Effector memory CD8-positive, alpha-beta T cell (primary cell): ENCODE results near the gene ETV7.

Source experiments
- ATAC-seq: fragments of 150-1000 bp; cut with Tn5 transposase; replicated peaks from 2 replicates; pipeline ENCODE4 v1.10.0; 2021; ENCODE audit warnings: mild to moderate bottlenecking, moderate library complexity
- DNase-seq, 3 experiments: peaks; one replicate each; pipeline ENCODE4 v3.0.0; 2021
- H3K27ac Mint-ChIP-seq, 2 donors: one replicate each; pipeline ENCODE4 v1.8.0; 2022; ENCODE audit warnings: mild to moderate bottlenecking in 2 of 2, mixed read lengths in 2 of 2, moderate library complexity in 2 of 2
- H3K27me3 Mint-ChIP-seq, 2 donors: one replicate each; pipeline ENCODE4 v1.8.0; 2022; ENCODE audit warnings: mixed read lengths in 2 of 2
- H3K36me3 Mint-ChIP-seq: one replicate; pipeline ENCODE4 v1.8.0; 2022; ENCODE audit warnings: mild to moderate bottlenecking, moderate library complexity, mixed read lengths; ENCODE audit not compliant: insufficient read depth
- H3K4me1 Mint-ChIP-seq, 2 donors: one replicate each; pipeline ENCODE4 v1.8.0; 2022; ENCODE audit warnings: low read depth in 2 of 2, mixed read lengths in 2 of 2
- H3K4me3 Mint-ChIP-seq, 2 donors: one replicate each; pipeline ENCODE4 v1.8.0; 2022; ENCODE audit warnings: mild to moderate bottlenecking in 2 of 2, mixed read lengths in 2 of 2, moderate library complexity in 2 of 2
- H3K9me3 Mint-ChIP-seq, 2 donors: one replicate each; pipeline ENCODE4 v1.8.0; 2022; ENCODE audit warnings: mixed read lengths in 2 of 2

Gene ETV7

GRCh38 chr6:36327226-36327918 is 60.1 kb downstream of the ETV7 start:
- H3K27ac Mint-ChIP-seq, result no peak overlapping the region
- H3K9me3 Mint-ChIP-seq, result no peaks in the 10 kb centered on the region
- H3K4me1 Mint-ChIP-seq, result no peaks in the 10 kb centered on the region
- no peaks in the 10 kb centered on the region for H3K36me3 Mint-ChIP-seq
- DNase-seq (no peak), ATAC-seq (no peak)
- H3K27me3 Mint-ChIP-seq, result peaks cover 12 to 32% of the 10 kb centered on the region in 2 donors
- H3K4me3 Mint-ChIP-seq, result no peak overlapping the region

GRCh38 chr6:36326356-36326995 is 61.0 kb downstream of the ETV7 start:
- H3K9me3 Mint-ChIP-seq, result no peaks in the 10 kb centered on the region
- ATAC-seq (no peak), DNase-seq (no peak)
- H3K4me3 Mint-ChIP-seq, result no peak overlapping the region
- no peak overlapping the region for H3K27ac Mint-ChIP-seq
- H3K36me3 Mint-ChIP-seq, result no peaks in the 10 kb centered on the region
- peaks cover 5 to 23% of the 10 kb centered on the region in 2 donors for H3K27me3 Mint-ChIP-seq
- H3K4me1 Mint-ChIP-seq, result no peaks in the 10 kb centered on the region

GRCh38 chr6:36324715-36325114 is 62.8 kb downstream of the ETV7 start:
- no peak overlapping the region for H3K4me3 Mint-ChIP-seq
- H3K9me3 Mint-ChIP-seq, result no peaks in the 10 kb centered on the region
- H3K4me1 Mint-ChIP-seq, result no peaks in the 10 kb centered on the region
- H3K36me3 Mint-ChIP-seq, result no peaks in the 10 kb centered on the region
- no peak overlapping the region for H3K27ac Mint-ChIP-seq
- ATAC-seq (no peak), DNase-seq (no peak)
- peaks cover 5 to 20% of the 10 kb centered on the region in 2 donors for H3K27me3 Mint-ChIP-seq

- H3K36me3 Mint-ChIP-seq, result no peaks in the 10 kb centered on the region
- DNase-seq, result no peak
- H3K27me3 Mint-ChIP-seq, result peaks cover under 1 to 15% of the 10 kb centered on the region in 2 donors
- H3K4me1 Mint-ChIP-seq, result no peaks in the 10 kb centered on the region
- H3K4me3 Mint-ChIP-seq, result no peak overlapping the region
- no peak overlapping the region for H3K27ac Mint-ChIP-seq
- no peak for ATAC-seq
- no peaks in the 10 kb centered on the region for H3K9me3 Mint-ChIP-seq
Measured at GRCh38 chr6:36324191-36324590, 63.3 kb downstream of the ETV7 start.

DNA sequence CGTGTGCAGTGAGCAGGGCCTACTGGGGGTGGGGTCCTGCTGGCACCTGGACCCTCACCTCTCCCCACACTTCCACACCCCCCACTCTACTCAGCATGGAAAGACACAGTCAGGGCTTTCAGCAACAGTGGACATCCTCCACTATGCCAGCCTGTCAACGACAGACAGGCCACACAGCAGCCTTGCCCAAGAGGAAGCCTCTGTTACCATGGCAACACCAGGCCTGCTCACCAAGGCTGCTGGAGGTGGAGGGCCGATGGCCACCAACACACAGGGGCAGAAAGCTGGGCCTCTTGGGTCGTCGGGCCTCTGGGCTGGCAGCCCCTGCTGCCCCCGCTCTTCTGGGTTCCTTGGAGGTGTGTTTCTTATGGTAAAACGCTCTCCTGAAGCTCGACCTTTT is 64.4 kb downstream of the ETV7 start:
- no peaks in the 10 kb centered on the region for H3K36me3 Mint-ChIP-seq
- no peaks in the 10 kb centered on the region for H3K9me3 Mint-ChIP-seq
- H3K4me1 Mint-ChIP-seq, result no peaks in the 10 kb centered on the region
- peak overlapping the region in 1 of 2 donors; percentile 17 for H3K27ac Mint-ChIP-seq
- H3K27me3 Mint-ChIP-seq, result peaks cover 0 to 6% of the 10 kb centered on the region in 2 donors
- ATAC-seq, result no peak
- H3K4me3 Mint-ChIP-seq, result no peak overlapping the region
- no peak for DNase-seq

GRCh38 chr6:36322591-36322990 is 64.9 kb downstream of the ETV7 start:
- no peaks in the 10 kb centered on the region for H3K9me3 Mint-ChIP-seq

DNA sequence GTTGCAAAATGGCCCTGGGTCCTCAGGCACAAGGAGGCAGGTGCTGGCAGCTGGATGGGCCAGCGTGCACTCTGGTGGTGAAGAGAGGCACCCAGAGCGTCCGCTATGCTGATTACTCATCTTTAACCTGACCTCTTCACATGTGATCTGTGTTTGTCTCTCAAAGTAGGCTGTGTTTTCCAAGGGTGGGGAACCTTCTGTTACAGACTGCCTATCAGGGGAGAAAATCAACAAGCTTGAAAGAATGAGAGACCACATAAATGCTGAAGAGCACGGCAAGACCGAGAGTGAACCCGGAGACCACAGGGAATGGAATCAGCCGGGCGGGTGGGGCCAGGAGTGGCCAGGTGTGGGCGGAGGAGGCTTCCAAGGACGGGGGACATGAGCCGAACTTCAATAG is 67.0 kb downstream of the ETV7 start:
- H3K9me3 Mint-ChIP-seq, result no peaks in the 10 kb centered on the region
- H3K4me1 Mint-ChIP-seq, result no peaks in the 10 kb centered on the region
- DNase-seq, result no peak
- ATAC-seq, result no peak
- H3K36me3 Mint-ChIP-seq, result no peaks in the 10 kb centered on the region
- peaks cover 14% of the 10 kb centered on the region in 2 donors for H3K27me3 Mint-ChIP-seq
- no peak overlapping the region for H3K4me3 Mint-ChIP-seq
- no peak overlapping the region for H3K27ac Mint-ChIP-seq

More at GRCh38 chr6:36322591-36322990, 64.9 kb downstream of the ETV7 start:
- Mint-ChIP-seq H3K27me3 (peaks cover 4 to 9% of the 10 kb centered on the region in 2 donors), H3K36me3 (no peaks in the 10 kb centered on the region), H3K4me3 (no peak overlapping the region), H3K27ac (no peak overlapping the region), H3K4me1 (no peaks in the 10 kb centered on the region)
- no peak for DNase-seq
- no peak for ATAC-seq

GRCh38 chr6:36319821-36320220 is 67.6 kb downstream of the ETV7 start:
- H3K36me3 Mint-ChIP-seq, result no peaks in the 10 kb centered on the region

GRCh38 chr6:36319436-36319762 is 68.1 kb downstream of the ETV7 start:
- Mint-ChIP-seq H3K27me3 (peaks cover 14% of the 10 kb centered on the region in 2 donors), H3K4me1 (peaks cover 0 to 4% of the 10 kb centered on the region in 2 donors), H3K27ac (peak overlapping the region in 1 of 2 donors; percentile 1), H3K4me3 (no peak overlapping the region), H3K36me3 (no peaks in the 10 kb centered on the region), H3K9me3 (no peaks in the 10 kb centered on the region)
- DNase-seq, result no peak
- no peak for ATAC-seq

More at GRCh38 chr6:36319821-36320220, 67.6 kb downstream of the ETV7 start:
- DNase-seq, result no peak
- no peak overlapping the region for H3K4me3 Mint-ChIP-seq
- H3K27ac Mint-ChIP-seq, result no peak overlapping the region
- ATAC-seq, result no peak
- H3K27me3 Mint-ChIP-seq, result peaks cover 14% of the 10 kb centered on the region in 2 donors
- H3K4me1 Mint-ChIP-seq, result no peaks in the 10 kb centered on the region
- no peaks in the 10 kb centered on the region for H3K9me3 Mint-ChIP-seq

- peak overlapping the region in 1 of 2 donors; percentile 1 for H3K27ac Mint-ChIP-seq
- peaks cover 14% of the 10 kb centered on the region in 2 donors for H3K27me3 Mint-ChIP-seq
- DNase-seq, result no peak
- peaks cover 0 to 7% of the 10 kb centered on the region in 2 donors for H3K4me1 Mint-ChIP-seq
- no peaks in the 10 kb centered on the region for H3K36me3 Mint-ChIP-seq
- ATAC-seq, result no peak
- no peaks in the 10 kb centered on the region for H3K9me3 Mint-ChIP-seq
- H3K4me3 Mint-ChIP-seq, result no peak overlapping the region
Measured at GRCh38 chr6:36318690-36319435, 68.6 kb downstream of the ETV7 start.

DNA sequence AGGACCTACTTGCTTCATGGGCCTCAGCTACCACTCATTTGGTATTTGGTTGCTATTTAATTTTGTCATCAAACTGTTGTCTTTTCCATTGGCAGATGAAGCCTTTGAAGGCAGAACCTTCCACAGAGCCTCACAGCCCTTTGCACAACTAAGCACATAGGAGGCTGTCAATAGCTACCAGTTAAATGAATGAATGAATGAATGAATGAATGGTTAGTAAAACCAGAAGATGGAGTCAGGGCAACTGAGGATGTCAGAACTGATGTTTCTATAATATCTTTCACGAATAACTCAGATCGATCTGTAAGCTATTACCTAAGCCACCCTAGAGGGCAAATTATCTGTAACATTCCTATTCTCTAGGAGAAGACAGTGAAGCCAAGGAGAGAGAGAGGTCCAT is 69.8 kb downstream of the ETV7 start:
- Mint-ChIP-seq H3K36me3 (no peaks in the 10 kb centered on the region), H3K4me1 (peaks cover 0 to 7% of the 10 kb centered on the region in 2 donors), H3K27ac (no peak overlapping the region), H3K4me3 (no peak overlapping the region), H3K27me3 (peaks cover 14% of the 10 kb centered on the region in 2 donors), H3K9me3 (no peaks in the 10 kb centered on the region)
- ATAC-seq (no peak), DNase-seq (no peak)
